Activated CD8-positive, alpha-beta memory T cell treated with anti-CD3 and anti-CD28 coated beads, Interleukin-2, amount 50 U/mL, for 1 hour (primary cell): ENCODE data around the gene POM121C.
"Not testable (repeated sequence)": the region's sequence is repeated elsewhere in the genome, so short reads cannot be mapped to it uniquely, and the experiment has no call there.

Experiments
- DNase-seq: peaks from one replicate; pipeline ENCODE4 v3.0.0-alpha.2; 2020; ENCODE audit errors: extremely low read depth

Gene POM121C

DNA sequence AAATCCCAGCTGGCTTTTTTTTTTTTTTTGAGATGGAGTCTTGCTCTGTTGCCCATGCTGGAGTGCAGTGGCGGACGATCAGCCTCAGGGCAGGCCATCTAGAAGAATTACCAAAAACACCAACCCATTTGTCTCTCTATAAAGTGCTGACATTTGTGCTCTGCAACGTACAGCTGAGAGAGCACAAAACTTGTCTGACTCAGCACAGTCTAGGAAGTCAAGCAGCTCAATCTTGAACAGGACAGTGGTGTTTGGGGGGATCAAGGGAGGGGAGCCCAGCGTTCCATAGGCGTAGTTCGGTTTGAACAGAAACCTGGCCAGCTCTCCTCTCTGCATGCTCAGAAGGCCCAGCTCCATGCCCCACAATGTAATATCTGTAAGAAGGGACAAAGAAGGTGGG, 92.9 kb downstream of the POM121C start:
- not testable (repeated sequence) for DNase-seq

DNA sequence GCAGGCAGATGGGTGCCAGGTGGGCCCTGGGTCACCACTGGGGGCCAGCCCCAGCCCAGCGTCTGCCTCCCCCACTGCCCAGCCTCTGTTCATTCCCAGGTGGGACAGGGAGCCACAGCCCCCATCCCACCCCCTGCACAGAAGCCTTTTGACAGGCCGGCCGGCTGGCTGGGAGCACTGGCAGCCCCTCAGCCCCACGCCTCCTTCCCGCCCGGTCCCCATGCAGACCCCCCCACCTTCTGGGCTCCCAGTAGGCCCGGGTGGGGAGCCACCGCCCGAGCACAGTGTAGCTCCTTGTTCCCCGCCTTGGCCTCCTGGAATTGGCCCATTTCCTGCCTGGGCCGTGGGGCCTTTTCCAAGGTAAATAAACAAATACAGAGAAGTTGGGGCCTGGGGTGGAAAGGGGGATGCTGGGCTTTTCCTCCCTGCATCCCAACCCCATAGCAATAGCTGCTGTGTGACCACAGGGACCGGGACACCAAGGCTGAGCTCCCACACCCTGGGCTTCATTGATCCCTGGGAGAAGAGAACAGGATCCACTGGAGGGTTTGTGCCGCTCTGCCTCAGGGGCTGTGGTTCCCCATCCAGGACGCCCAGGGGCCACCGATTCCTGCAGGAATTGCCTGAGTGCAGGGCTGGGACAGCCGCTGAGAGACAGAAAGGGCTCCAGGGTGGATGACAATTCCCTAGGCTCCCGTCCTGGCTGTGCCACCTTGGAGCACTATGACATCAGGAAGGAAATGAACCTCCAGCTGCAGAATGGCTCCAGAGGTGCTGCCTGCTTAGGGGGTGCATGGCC, 111.4 kb downstream of the POM121C start:
- DNase-seq: not testable (repeated sequence)

DNA sequence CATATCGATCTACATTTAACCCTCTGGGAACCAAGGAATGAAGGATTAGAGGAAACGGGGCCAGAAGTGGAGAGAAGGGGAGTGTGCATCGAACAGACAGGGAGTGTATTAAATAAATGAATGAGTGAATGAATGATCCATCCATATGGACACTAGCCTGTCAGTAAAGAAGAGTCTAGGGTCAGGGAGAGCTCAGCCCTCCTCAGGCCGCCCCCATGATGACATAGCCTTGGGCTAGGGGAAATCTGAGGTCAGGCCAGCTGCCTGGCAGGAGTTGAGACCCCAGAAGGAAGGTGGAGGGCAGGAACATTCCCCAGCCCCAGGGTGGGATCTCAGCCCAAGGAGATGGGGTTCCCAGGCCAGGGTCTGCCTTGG, 112.0 kb downstream of the POM121C start:
- DNase-seq: not testable (repeated sequence)

DNA sequence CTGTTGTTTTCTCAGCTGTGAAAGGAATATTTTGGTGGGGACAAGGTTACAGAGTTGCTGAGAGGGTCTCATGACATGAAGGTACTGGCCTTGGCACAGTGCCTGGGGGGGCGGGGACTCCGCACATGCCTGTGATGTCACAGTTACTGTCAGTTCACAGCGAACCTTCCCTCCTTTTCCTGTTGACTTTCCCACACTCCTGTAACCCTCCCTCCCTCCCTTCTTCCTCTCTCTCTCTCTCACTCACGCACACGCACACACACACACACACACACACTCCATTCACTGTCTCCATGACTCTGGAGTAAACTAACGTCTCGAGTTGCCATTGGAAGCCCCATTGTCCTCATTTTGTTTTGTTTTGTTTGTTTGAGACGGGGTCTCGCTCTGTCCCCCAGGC, 118.8 kb downstream of the POM121C start:
- DNase-seq: not testable (repeated sequence)
